Skin epidermis (tissue), 12 donors: Measurements from ENCODE around the gene SPINK2.

Source experiments
- H3K27ac ChIP-seq, 21 experiments: fragments of 200-600 bp; sonication (generic) in 11 of 21; one replicate each; pipeline ENCODE4 v1.5.0; 2020; ENCODE audit warnings: mild to moderate bottlenecking in 3 of 21, inconsistent platforms in 2 of 21, moderate library complexity in 2 of 21
- H3K4me3 ChIP-seq, 7 experiments: fragments of 200-600 bp; sonication (generic) in 2 of 7; one replicate each; pipeline ENCODE4 v1.5.0; 2020; ENCODE audit warnings: inconsistent platforms in 2 of 7, mild to moderate bottlenecking in 2 of 7, moderate library complexity in 1 of 7

SPINK2 gene

GRCh38 chr4:56803471-56803870 is 18.0 kb downstream of the SPINK2 start:
- H3K27ac ChIP-seq, result no peak overlapping the region
- H3K4me3 ChIP-seq, result no peak overlapping the region

GRCh38 chr4:56799824-56800756 is 21.4 kb downstream of the SPINK2 start:
- H3K4me3 ChIP-seq, result peak overlapping the region; percentile 46 to 54 (median 50)
- peak overlapping the region in 14 of 21 experiments; percentile 4 to 79 (median 58) for H3K27ac ChIP-seq

- Histone ChIP-seq H3K4me3 (peak overlapping the region in 6 of 7 experiments; percentile 46 to 54 (median 50)), H3K27ac (peak overlapping the region in 6 of 21 experiments; percentile 39 to 70 (median 62))
These were observed 22.2 kb downstream of the SPINK2 start for GRCh38 chr4:56799161-56799759.

- Histone ChIP-seq H3K4me3 (no peak overlapping the region), H3K27ac (no peak overlapping the region)
These were observed 25.3 kb downstream of the SPINK2 start for GRCh38 chr4:56796211-56796610.

- H3K4me3 ChIP-seq, result no peak overlapping the region
- H3K27ac ChIP-seq, result no peak overlapping the region
These were observed 30.2 kb downstream of the SPINK2 start for GRCh38 chr4:56791316-56791715.

GRCh38 chr4:56790691-56791091 is 30.8 kb downstream of the SPINK2 start:
- Histone ChIP-seq H3K27ac (no peak overlapping the region), H3K4me3 (no peak overlapping the region)

- Histone ChIP-seq H3K4me3 (no peak overlapping the region), H3K27ac (no peak overlapping the region)
These were observed 33.4 kb downstream of the SPINK2 start for GRCh38 chr4:56788081-56788480.

GRCh38 chr4:56787380-56787779 is 34.1 kb downstream of the SPINK2 start:
- Histone ChIP-seq H3K4me3 (no peak overlapping the region), H3K27ac (no peak overlapping the region)

- Histone ChIP-seq H3K4me3 (no peak overlapping the region), H3K27ac (no peak overlapping the region)
These were observed 34.5 kb downstream of the SPINK2 start for GRCh38 chr4:56786955-56787354.

- no peak overlapping the region for H3K27ac ChIP-seq
- no peak overlapping the region for H3K4me3 ChIP-seq
These were observed 37.5 kb downstream of the SPINK2 start for GRCh38 chr4:56783986-56784385.

- Histone ChIP-seq H3K27ac (no peak overlapping the region), H3K4me3 (no peak overlapping the region)
These were observed 39.5 kb downstream of the SPINK2 start for GRCh38 chr4:56782019-56782418.

GRCh38 chr4:56773346-56773745 is 48.2 kb downstream of the SPINK2 start:
- Histone ChIP-seq H3K27ac (no peak overlapping the region), H3K4me3 (no peak overlapping the region)

GRCh38 chr4:56772134-56772533 is 49.4 kb downstream of the SPINK2 start:
- Histone ChIP-seq H3K4me3 (no peak overlapping the region), H3K27ac (no peak overlapping the region)

GRCh38 chr4:56768763-56769162 is 52.7 kb downstream of the SPINK2 start:
- H3K4me3 ChIP-seq, result no peak overlapping the region
- no peak overlapping the region for H3K27ac ChIP-seq

GRCh38 chr4:56768316-56768715 is 53.2 kb downstream of the SPINK2 start:
- H3K4me3 ChIP-seq, result no peak overlapping the region
- no peak overlapping the region for H3K27ac ChIP-seq

- Histone ChIP-seq H3K4me3 (no peak overlapping the region), H3K27ac (peak overlapping the region in 1 of 21 experiments; percentile 2)
These were observed 53.9 kb downstream of the SPINK2 start for GRCh38 chr4:56767567-56767966.

GRCh38 chr4:56764775-56765174 is 56.7 kb downstream of the SPINK2 start:
- no peak overlapping the region for H3K27ac ChIP-seq

GRCh38 chr4:56764223-56764622 is 57.3 kb downstream of the SPINK2 start:
- Histone ChIP-seq H3K4me3 (no peak overlapping the region), H3K27ac (no peak overlapping the region)

More at GRCh38 chr4:56764775-56765174, 56.7 kb downstream of the SPINK2 start:
- no peak overlapping the region for H3K4me3 ChIP-seq

- Histone ChIP-seq H3K4me3 (no peak overlapping the region), H3K27ac (no peak overlapping the region)
These were observed 58.8 kb downstream of the SPINK2 start for GRCh38 chr4:56762484-56763250.

- Histone ChIP-seq H3K27ac (no peak overlapping the region), H3K4me3 (no peak overlapping the region)
These were observed 61.3 kb downstream of the SPINK2 start for GRCh38 chr4:56760183-56760582.
